Germinal center (tissue), 1 donor: Measurements from ENCODE around the gene HRH1.
A peak's percentile ranks its signal among the peaks of the same experiment; 100 is the strongest.

ENCODE experiments used
- DNase-seq: peaks from one replicate; pipeline ENCODE4 v3.0.0; 2012; ENCODE audit warnings: mixed read lengths, low spot score

HRH1 gene

DNA sequence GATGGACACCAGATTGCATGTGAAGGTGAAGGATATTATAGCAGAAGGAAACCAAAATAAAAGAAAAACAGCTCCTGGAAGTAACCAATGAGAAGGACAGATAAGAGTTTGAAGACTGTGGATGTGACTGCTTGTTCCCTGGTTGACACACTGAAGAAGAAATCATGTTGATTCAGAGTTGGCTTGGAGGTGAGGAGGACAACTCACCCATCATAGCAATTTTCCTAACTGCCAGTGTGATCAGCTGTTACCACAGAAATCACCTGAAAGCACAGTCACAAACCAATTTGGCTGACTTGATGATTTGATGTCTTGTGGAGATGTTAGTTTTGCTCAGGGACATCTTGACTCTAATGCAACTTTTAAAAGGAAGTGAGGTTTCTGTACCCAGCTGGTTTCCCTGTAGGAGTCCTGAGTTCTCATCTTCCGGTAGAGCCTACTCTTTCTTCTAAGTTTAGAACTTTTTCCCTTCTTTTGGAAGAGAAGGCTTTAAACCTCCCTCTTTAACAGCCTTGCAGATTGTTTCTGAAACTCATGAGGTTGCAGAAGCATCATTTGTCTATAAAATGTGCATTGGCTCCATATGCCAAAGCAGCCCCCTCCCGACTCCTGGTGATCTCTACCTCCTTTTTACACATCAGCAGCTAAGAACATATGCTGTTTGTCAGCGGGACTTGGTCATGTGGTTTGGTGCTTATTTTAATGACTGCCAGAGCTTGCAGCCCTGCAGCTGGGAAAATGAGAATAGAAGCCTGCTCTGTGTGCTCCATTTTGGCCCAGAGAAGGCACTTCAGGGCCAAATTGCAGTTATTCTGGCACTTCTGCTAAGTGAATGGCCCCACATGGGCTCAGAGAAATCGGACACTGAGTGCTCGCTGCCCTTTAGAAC is 128.2 kb downstream of the HRH1 start:
- DNase-seq, result no peak

DNA sequence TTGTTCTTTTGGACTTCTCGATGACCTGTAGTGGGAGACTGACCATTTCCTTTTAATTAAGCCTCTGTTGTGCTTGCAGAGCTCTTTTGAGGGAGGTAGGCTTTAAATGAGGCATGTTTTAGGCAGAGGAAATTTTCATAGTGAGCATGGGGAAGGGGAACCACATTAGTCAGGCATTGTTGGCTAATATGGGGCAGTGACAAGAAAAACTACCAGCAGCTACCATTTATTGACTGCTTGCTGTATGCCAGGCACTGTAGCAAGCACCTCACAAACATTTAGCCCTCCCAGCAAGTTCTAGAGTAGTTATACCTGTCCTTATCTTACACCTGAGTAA is 128.8 kb downstream of the HRH1 start:
- DNase-seq, result no peak

DNA sequence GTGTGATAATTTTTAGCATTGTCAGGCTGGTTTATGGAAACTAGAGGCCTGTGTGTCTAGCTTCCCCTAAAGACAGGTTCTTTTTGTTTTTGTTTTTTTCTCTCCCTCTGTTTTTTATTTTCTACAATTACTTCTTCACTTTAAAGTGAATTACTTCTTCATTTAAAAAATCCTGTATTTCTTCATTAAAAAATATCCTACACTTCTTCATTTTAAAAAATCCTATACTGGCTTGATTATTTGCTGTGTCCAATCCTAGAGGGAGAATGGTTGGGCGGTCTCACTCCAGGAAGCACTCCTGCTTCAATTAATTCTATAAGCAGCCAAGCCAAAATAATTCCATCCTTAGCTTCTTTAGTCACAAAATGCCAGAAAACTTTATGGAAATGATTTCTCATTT is 129.7 kb downstream of the HRH1 start:
- DNase-seq, result no peak

DNA sequence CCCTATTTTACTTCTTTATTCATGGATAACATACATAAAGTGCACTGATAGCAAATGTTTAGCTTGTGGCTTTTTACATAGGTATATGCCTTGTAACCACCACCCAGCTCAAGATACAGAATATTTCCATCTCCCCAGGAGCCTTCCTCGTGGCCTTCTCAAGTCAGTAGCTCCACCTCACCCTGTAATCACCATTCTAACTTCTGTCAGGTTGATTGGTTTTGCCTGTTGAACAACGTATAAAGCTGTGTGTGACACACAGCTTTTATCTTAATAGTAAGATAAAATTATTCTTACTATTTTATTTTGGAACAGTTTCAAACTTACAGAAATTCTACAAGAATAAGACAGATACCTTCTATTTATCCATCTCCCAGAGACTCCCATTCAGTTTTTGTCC is 131.2 kb downstream of the HRH1 start:
- no peak for DNase-seq

DNA sequence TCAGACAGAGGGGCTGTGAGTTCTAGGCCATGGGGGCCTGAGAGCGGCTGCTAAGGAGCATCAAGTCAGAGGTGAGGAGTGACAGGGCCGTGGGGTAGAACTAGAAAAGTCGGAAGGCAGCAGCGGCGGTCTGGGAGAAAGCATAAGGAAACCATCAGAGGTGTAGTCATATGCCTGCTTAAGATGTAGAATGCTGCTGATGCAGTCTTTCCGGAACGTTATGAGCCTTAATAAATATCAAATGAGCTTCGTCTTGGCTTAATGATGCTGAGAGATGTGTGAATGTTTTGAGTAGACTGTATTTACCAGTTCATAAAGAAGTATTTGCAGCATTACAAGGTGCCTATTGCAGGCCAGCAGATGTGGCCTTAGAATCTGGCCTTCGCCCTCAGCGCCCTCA is 133.1 kb downstream of the HRH1 start:
- DNase-seq, result no peak

DNA sequence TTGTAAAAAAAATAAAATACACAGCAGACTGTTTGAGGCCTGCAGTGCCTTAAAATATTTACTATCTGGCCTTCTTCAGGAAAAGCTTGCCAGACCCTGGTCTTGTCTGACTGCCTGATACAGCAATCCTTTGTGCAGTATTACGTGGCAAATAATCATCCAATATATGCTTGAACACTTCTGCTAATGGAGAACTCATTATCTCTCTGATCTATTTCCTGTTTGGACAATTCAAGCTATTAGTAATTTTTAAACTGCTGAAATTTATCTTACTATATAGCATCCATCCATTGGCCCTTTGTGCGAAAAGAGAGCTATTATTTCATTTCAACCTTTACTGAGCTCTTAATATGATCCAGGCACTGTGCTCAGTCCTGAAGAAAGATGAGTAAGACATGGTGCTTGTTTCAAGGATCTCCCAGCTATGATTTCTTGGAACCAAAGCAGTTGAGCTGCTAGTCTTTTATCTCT is 133.8 kb downstream of the HRH1 start:
- no peak for DNase-seq

DNA sequence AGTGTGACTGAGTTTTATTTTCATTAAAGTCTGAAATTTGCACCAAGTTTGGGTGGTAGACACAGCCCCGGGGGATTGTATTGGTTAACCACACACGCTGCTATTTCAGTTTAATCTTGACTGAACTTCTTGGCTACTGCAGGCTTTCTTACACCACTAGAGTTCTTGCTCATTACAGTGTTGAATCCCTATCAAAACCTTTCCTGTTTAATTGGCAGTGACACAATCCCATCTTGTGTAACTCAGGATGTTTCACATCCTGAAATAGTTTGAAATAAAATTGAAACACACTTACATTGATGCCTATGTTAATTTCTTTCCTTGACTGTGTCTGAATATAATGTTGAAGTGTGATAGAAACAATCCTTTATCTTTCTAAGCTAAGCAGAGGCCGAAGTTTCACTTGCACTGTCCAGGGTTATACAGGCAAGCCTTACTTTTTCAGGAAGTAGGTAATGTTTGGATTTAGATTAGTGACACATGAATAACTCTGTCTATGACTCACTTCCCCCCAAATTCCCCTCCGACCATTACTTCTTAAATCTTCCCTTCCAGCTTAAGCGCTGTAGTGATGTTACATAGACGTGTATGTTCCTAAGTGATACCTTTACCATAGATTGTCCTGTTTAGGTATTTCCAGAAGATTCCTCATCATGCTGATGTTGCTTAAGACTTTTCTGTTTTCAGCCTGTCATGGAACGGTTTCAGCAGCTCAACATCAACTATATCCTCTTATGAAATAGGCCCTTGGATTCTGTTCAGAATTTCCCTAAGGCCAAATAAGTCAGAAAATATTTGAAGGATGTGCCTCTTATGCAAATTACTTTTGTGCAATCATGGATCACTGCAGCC is 134.7 kb downstream of the HRH1 start:
- peak; percentile 49 for DNase-seq

DNA sequence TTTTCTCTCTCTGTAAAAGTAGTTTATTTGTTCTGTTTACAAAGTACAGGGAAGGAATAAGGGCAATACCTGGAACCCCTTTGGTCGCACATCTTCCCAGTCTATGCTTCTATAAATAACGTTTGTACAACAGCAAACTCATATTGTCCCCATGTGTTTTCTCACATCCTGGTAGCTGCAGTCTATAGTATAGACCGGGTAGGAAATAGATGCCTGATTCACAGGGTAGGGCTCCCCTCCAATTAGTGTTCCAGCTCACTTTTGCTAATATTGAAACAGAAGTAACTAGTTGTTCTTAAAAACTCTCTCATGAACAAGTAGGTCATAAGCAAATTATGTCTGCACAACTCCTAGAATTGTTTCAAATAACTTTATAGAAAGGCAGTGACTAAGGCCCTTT is 135.6 kb downstream of the HRH1 start:
- no peak for DNase-seq

DNA sequence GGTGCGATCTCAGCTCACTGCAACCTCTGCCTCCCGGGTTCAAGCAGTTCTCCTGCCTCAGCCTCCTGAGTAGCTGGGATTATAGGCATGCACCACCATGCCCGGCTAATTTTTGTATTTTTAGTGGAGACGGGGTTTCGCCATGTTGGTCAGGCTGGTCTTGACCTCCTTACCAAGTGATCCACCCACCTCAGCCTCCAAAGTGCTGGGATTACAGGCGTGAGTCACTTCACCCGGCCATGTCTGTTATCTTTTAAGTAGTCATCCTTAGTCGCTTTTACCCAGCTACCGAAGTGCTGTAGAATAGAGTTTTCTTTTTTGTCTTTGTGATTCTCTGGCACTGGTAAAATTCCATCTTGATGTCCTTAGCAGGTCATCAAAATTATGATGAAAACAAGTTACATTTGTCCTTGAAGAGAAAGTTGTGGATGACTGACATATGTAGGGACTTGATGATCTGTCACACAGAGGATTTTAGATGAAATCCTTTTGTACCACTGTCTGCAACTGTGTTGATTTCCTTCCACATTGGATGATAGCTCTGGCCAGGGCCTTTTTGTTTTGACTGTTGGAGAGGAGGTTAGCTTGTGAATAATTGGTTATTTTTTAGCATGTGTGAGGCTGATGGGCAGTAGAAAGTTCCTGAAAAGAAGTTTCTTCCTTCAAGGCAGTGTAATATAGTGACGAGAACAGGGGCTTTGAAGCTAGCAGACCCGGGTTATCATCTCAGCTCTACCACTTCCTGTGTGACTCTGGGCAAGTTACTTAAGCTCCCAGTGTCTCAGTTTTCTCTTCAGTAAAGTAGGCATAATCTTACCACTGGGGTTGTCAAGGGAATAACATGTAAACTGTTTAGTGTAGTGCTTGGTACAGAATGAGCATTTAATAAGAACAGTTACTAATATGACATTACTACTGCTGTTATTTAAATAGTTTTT is 136.7 kb downstream of the HRH1 start:
- no peak for DNase-seq

DNA sequence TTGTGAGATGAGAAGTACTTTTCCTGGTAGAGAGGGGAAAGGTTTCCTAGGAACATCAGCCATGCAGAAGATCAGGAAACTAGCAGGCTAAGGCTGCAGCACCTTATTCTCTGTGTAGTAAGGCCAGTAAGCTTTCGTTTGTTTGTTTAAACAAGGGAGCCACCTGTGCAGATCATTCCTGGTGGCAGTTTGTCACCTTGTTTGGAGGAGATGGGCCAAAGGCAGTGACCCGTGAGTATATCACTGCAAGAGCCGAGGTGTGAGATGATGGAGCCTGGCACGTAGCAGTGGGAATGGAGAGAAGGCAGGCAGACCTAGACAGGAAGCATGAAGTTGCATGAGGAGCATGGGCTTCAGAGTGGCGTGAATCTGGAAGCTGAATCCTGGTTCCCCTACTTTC is 137.5 kb downstream of the HRH1 start:
- DNase-seq, result no peak

DNA sequence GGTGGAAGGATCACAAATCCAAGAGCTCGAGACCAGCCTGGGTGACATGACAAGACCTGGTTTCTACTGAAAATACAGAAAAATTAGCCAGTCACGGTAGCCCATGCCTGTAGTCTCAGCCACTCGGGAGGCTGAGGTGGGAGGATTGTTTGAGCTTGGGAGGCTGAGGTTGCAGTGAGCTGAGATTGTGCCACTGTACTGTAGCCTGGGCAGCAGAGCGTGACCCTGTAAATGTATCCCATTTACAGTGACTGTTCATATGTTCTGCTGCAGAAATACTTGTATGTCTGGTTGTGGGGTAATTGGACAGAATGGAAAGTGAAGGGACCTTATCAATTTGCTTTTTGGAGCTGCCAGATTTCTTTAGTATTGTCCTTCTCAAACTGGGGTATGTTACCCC is 142.8 kb downstream of the HRH1 start:
- DNase-seq, result no peak

DNA sequence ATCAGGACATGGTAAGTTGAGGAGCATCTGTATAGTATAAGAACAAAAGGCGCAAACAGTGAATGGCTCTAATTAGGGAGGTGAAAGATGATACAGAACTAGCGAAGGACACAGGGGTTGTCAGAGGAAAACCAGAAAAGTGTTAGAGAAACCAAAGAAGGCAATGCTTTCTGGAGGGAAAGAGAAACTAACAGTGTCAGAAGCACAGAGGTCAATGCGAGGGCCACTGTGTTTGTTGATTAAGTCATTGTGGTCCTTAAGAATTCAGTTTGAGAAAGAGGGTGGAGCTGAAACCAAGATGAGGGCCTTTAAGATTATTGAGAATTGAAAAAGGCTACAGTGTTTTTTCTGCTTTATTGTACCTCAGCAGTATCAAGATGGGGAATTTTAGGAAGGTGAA is 146.7 kb downstream of the HRH1 start:
- no peak for DNase-seq

DNA sequence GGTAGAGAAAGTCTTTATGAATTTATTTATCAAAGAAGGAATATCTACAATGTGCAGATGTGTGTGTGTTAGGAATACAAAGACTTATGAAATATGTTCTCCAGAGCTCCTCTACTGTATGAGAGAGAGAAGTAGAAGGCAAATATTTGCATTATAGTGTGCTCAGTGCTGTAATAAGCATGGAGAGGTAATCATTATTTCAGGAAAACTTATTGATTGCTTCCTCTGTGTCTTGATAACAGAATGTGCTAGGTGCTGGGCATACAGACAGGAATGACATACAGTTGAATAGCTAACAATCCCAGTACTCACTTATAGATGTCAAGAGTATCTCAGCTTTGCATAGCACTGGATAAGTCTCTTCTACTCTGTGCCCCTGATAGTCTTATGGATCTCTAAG is 148.2 kb downstream of the HRH1 start:
- DNase-seq, result no peak

DNA sequence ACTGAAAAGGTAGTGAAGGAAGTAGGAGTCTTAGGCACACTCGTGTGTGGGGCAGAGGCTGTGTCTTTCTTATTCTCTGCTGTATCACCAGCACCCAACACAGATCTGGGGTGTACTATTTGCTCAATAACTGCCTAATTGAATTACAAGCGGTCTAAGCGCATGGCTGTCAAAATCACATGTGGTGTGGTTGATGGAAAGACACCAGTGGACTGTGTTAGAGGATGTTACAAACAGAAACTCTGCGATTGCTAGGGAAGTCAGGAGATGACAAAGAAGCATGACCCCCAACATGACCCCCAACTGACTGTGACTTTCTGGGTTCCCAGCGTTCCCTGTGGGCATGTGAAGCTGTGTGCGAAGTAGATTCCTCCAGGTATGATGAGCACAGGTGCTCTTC is 149.9 kb downstream of the HRH1 start:
- no peak for DNase-seq

DNA sequence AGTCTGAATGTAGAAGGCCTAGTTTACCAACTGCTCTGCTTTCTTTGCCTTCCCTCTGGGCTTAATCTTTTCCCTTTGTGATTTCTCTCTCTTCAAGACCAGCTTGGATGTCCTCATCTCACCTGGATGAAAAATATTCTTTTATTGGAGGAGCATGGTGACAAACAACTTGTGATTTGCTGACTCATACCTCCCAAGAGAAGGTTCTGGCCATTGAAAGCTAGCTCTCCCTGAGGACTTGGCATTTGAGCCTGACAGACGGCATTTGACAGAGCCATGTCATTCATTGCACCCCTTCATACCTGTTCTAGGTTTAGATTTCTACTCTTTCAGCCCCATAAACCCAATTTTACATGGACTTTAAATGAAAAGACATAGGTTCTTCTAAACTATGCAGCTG is 151.2 kb downstream of the HRH1 start:
- DNase-seq, result no peak

DNA sequence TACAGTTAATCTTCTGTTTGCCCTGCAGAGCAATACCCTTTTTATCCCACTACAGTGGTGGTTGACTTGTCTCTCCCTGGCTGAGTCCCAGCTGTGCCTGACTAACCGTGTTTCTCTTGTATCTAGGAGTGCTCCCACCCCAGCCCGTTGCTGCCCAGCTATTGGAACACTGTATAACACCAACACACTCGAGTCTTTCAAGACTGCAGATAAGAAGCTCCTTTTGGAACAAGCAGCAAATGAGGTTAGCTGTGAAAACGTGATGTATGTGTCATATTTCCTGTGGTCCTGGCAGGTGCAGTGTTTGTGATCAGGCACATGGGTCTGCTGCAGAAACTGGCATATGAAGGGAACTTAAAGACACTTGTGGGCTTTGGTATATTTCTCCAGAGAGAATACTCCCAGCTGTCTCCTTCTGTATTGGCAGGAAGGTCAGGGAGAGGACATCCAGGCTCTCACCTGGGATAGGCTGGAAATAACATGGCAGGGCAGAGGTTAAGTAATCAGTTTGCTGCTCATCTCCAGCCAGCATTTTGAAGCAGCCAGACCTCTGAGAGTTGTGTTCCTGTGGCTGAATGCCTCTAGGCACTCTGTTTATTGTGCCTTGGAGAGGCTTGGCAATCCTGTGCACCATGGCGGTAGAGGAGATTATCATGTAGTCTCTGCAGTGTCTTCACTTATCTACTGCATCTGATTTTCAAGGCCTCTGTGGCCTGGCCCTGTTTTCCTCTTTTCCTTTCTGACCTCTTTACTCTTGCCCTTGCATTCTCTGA is 152.7 kb downstream of the HRH1 start:
- DNase-seq, result no peak

DNA sequence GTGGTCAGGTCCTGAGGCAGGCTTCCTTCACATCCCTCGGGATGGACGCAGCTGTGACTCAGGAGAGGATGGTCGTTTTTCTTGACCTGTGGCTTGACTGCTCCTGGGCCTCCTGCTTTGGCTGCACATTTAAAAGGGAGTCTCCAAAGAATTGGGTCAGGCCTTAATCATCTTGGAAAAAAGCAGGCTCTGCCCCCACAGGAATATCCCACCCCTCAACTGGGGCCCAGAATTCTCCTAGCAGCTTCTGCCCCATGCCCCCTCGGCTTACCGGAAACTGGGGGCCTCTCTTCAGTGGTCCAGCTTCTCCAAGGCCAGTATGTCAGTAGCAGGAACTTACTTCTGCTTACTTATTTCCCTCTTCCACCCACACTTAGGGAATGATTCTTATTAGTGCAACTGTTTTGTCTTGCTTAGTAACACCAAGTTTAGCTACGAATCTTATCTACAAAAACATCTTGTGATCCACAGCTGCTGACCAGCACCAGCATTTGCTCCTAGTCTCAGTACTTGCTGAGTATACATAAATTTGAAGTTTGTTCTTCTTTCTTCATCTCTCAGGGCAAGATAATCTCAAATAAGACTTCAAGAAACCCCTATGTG is 153.6 kb downstream of the HRH1 start:
- DNase-seq, result no peak

DNA sequence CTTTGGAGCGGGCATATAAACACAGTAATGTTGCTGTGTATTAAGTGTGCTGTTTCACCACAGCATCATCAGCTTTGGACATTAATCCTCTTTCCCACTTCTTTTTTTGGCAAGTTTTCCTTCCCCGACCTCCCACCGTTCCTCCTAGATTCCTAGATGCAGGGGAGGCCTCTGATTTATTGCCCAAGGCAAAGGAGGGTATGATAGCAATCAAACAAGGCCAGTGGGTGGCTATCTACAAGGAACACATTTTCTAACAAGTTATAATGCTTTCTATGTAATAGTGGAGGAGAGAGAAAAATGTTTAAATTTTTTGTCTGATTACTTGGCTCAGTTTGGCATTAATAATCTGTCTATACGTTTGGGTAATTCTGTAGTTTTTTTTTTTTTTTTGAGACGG is 156.0 kb downstream of the HRH1 start:
- no peak for DNase-seq

DNA sequence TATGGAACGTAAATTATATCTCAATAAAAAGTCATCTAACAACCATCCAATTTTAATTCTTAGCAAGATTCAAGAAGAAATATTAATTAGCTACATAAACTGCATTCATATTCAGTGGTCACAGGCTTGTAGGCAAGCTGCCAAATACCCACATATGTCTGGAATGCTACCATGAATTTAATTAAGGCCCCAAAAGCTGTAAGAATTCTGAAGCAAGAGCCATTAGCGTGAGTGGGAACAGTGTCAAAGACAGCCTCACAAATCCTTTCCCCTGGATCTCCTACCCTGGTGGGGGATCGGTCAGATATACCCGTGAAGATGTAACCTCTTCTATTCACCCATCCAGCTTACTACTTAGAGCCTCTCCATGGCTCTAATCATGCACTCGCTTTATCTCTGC is 157.9 kb downstream of the HRH1 start:
- no peak for DNase-seq
